PFSK-1 (cell line): Measurements from ENCODE around the gene PHF20.

Experiments used
- POLR2AphosphoS5 ChIP-seq: IDR thresholded peaks from 2 replicates; pipeline ENCODE4 v1.6.1; 2012; ENCODE audit warnings: low read depth, mild to moderate bottlenecking, control low read depth, low read length, moderate library complexity
- TAF1 ChIP-seq: IDR thresholded peaks from 2 replicates; pipeline ENCODE4 v1.6.1; 2012; ENCODE audit warnings: low read length, control low read depth, borderline replicate concordance; ENCODE audit not compliant: insufficient read depth
- TF ChIP-seq, protein P1 (sequence below), 2 experiments: IDR thresholded peaks; 2 replicates each; pipeline versions ENCODE4 v1.6.1 to v1.8.0; 2011 to 2012; ENCODE audit warnings: low read depth in 2 of 2, low read length in 2 of 2, control low read depth in 1 of 2, inconsistent platforms in 1 of 2, mild to moderate bottlenecking in 1 of 2, moderate library complexity in 1 of 2; ENCODE audit not compliant: insufficient read depth in 1 of 2

DNA sequence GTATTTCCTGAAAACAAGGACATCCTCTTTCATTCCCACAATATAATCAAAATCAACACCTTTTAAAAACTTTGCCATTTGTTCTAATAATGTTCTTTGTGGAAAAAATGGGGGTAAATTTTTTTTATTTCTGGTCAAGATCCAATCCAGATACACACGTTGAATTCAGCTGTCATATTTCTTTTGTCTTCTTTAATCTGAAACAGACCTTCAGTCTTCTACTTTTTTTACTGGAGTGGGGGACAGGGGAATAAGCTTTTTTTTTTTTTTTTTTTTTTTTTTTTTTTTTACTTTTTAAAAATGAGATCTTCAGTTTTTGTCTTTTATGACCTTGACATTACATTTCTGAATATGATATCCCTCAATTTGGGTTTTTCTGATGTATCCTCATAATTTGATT lies 113.4 kb downstream of the PHF20 start:
- TF ChIP-seq TAF1 (no peak), POLR2AphosphoS5 (no peak)
- TF ChIP-seq, protein P1, sequence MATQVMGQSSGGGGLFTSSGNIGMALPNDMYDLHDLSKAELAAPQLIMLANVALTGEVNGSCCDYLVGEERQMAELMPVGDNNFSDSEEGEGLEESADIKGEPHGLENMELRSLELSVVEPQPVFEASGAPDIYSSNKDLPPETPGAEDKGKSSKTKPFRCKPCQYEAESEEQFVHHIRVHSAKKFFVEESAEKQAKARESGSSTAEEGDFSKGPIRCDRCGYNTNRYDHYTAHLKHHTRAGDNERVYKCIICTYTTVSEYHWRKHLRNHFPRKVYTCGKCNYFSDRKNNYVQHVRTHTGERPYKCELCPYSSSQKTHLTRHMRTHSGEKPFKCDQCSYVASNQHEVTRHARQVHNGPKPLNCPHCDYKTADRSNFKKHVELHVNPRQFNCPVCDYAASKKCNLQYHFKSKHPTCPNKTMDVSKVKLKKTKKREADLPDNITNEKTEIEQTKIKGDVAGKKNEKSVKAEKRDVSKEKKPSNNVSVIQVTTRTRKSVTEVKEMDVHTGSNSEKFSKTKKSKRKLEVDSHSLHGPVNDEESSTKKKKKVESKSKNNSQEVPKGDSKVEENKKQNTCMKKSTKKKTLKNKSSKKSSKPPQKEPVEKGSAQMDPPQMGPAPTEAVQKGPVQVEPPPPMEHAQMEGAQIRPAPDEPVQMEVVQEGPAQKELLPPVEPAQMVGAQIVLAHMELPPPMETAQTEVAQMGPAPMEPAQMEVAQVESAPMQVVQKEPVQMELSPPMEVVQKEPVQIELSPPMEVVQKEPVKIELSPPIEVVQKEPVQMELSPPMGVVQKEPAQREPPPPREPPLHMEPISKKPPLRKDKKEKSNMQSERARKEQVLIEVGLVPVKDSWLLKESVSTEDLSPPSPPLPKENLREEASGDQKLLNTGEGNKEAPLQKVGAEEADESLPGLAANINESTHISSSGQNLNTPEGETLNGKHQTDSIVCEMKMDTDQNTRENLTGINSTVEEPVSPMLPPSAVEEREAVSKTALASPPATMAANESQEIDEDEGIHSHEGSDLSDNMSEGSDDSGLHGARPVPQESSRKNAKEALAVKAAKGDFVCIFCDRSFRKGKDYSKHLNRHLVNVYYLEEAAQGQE (IDR thresholded peaks at IDR 0.05; ENCODE audit: insufficient read depth in 1 of 2, low read depth in 2 of 2, low read length in 2 of 2) = no peak
